Skeletal muscle satellite cell (primary cell): ENCODE measurements around the gene ODF2L. TPM values are rescaled to one million over a fixed set of nuclear protein-coding genes. Genes with fewer than 3 reads are reported as not detected.

Experiments
- H3K27me3 ChIP-seq: 2 replicates; pipeline ENCODE4 v1.7.0; 2013; ENCODE audit warnings: low read length; ENCODE audit not compliant: control insufficient read depth, insufficient read depth
- H3K36me3 ChIP-seq: 2 replicates; pipeline ENCODE4 v1.7.0; 2013; ENCODE audit warnings: mild to moderate bottlenecking, control low read depth, low read length; ENCODE audit not compliant: insufficient read depth
- H3K4me1 ChIP-seq: 2 replicates; pipeline ENCODE4 v1.7.0; 2013; ENCODE audit warnings: low read length; ENCODE audit not compliant: control insufficient read depth, insufficient read depth
- H3K4me2 ChIP-seq: 2 replicates; pipeline ENCODE4 v1.7.0; 2013; ENCODE audit warnings: mild to moderate bottlenecking, low read length
- H3K4me3 ChIP-seq: 2 replicates; pipeline ENCODE4 v1.7.0; 2013; ENCODE audit warnings: low read length
- H3K9ac ChIP-seq: 2 replicates; pipeline ENCODE4 v1.7.0; 2013; ENCODE audit warnings: mild to moderate bottlenecking, low read depth, low read length, moderate library complexity
- H3K9me3 ChIP-seq: replicated peaks from 2 replicates; pipeline ENCODE4 v1.7.0; 2013; ENCODE audit warnings: mild to moderate bottlenecking, control low read depth, low read length
- small RNA-seq: library from RNA; depleted of rRNA; stranded (forward); fragments of <200 nt; gene quantifications from one replicate; pipeline ENCODE3, GENCODE V24; 2012

The ODF2L gene

DNA sequence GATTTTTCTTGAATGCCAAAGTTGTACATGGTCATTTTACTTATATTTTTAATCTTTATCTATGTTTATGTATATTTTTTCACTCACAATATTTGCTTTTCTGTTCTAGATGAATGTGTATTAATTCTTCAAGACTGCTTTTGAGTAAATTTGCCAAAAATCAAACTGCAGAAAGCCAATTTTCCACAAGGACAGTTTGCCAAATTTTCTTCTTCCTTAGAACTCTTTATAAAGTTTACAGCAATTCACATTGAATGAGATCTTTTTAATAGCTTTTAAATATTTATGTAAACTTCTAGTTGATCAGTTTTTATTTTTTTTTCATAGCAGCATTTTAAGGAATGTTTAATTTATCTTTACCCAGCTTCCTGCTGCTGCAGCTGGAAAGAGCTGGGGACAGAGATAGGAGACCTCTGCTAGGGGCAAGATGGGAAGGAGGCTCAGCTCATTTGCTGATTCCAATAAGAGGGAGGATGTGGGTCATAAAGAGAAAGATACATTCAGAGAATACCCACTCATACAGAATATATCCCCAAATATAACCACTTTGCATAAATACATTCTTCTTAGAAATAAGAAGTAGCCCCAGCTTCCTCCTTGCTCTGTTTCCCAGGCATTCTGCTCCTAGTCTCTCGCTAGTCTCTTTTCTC is 93.0 kb downstream of the ODF2L start:
- H3K4me3 ChIP-seq: no peak overlapping the region
- no peak overlapping the region for H3K4me2 ChIP-seq
- H3K36me3 ChIP-seq: no peaks in the 10 kb centered on the region
- no peaks in the 10 kb centered on the region for H3K9me3 ChIP-seq
- H3K27me3 ChIP-seq: no peaks in the 10 kb centered on the region
- no peaks in the 10 kb centered on the region for H3K4me1 ChIP-seq
- no peak overlapping the region for H3K9ac ChIP-seq

Small RNAs within 50 kb of the gene (small RNA-seq; reads per million reads assigned to genes)
- gene MIR7856: not detected
